ENCODE results near the gene WNT11. TPM values are rescaled to one million over a fixed set of nuclear protein-coding genes. Genes with fewer than 3 reads are reported as not detected.

The WNT11 gene
- total RNA-seq, 1 experiment from 2014 or later: not detected

DNA sequence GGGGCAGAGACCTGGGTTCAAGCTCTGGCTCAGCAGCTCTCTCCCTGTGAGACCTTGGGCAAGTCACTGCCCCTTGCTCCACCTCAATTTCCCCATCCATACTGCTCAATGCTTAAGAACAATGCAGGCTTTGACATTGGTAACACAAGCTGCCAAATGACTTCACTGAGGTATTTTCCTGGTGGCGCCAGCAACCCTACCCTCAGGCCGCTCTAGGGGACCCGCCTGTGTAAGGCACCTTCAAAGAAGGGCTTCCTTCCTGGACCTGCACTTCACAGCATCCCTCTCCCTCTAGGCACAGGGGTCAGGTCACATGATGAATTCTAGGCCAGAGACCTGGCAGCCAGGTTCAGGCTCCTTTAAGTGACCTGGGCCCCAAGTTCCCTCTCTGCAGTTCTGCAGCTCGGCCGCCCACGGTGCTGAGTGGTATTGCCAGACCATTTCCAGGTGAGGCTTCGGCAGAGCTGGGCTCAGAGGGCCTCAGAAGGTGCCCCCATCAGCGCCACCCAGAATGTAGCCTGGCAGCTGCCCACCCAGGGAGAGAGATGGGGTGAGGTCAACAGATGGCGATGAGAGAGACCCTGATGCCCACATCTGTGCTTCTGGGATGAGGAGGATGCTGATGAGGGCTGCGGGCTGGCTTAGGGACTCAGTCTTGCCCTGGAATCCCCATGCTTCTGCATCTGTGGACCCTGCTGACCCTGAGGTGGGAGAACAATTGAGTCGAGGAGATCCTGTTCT lies 4.5 kb downstream of the WNT11 start:
- no peak overlapping the region for H3K4ac ChIP-seq (ENCODE audit: low read depth, low read length)
- no peak overlapping the region for H4K5ac ChIP-seq (ENCODE audit: insufficient read length, low read depth, low read length)
- H3T11ph ChIP-seq (ENCODE audit: low read length): no peak overlapping the region
- no peak overlapping the region for H2BK20ac ChIP-seq (ENCODE audit: low read depth, low read length, poor library complexity, severe bottlenecking)
- no peak overlapping the region for H4K8ac ChIP-seq (replicated peaks; ENCODE audit: insufficient read length, low read depth, low read length)
- no peak overlapping the region for H3K9ac ChIP-seq (ENCODE audit: extremely low read depth, insufficient read length, low read length)
- no peak for TF ChIP-seq CTCF (conservative IDR thresholded peaks at IDR 0.05)
- H3K23ac ChIP-seq (ENCODE audit: insufficient read length, low read depth, low read length): no peak overlapping the region
- peaks cover 77% of the 10 kb centered on the region for H3K27me3 Mint-ChIP-seq (ENCODE audit: low read depth)
- no peaks in the 10 kb centered on the region; a peak in 1 of 7 replicates for H3K36me3 Mint-ChIP-seq (ENCODE audit: insufficient read depth in 1 of 3, low read depth in 3 of 3)
- no peaks in the 10 kb centered on the region for H3K4me1 ChIP-seq (ENCODE audit: insufficient read depth, low read length)
- H3K9me3 Mint-ChIP-seq: peaks cover 0 to 6% of the 10 kb centered on the region in 2 experiments; a peak in 2 of 5 replicates
- H2AFZ ChIP-seq (ENCODE audit: low read length): no peak overlapping the region
- no peak overlapping the region for H3K56ac ChIP-seq (ENCODE audit: insufficient read length, low read depth, low read length)
- H2BK15ac ChIP-seq (ENCODE audit: low read depth, low read length): no peak overlapping the region
- peaks cover 28% of the 10 kb centered on the region for H3K27me3 ChIP-seq (ENCODE audit: insufficient read depth, low read length)
- peaks cover 7% of the 10 kb centered on the region for H3K23me2 ChIP-seq (ENCODE audit: insufficient read length, low read depth, low read length, poor library complexity, severe bottlenecking)
- no peak overlapping the region for H3K4me3 Mint-ChIP-seq
- no peaks in the 10 kb centered on the region for H3K79me1 ChIP-seq (ENCODE audit: insufficient read depth, low read depth, low read length, poor library complexity, severe bottlenecking)
- no peak overlapping the region for H4K91ac ChIP-seq (ENCODE audit: insufficient read length, low read depth, low read length)
- no peak overlapping the region for H2BK5ac ChIP-seq (ENCODE audit: insufficient read length, low read length)
- no peak for DNase-seq
- no peaks in the 10 kb centered on the region for H3K9me3 ChIP-seq (ENCODE audit: control insufficient read depth, low read depth, low read length)
- H3K79me2 ChIP-seq (ENCODE audit: insufficient read depth, low read length): no peaks in the 10 kb centered on the region
- H3K18ac ChIP-seq (ENCODE audit: insufficient read length, low read depth, low read length): no peak overlapping the region
- no peak overlapping the region for H3K4me2 ChIP-seq (ENCODE audit: insufficient read depth, insufficient read length, low read length)
- H2AK5ac ChIP-seq (ENCODE audit: insufficient read length, low read length): no peak overlapping the region
- H2BK120ac ChIP-seq (ENCODE audit: low read depth, low read length, poor library complexity, severe bottlenecking): no peak overlapping the region
- H3K27ac ChIP-seq (ENCODE audit: insufficient read length, low read depth, low read length): no peak overlapping the region
- H3K27ac Mint-ChIP-seq: no peak overlapping the region; a peak in 1 of 7 replicates
- H2BK12ac ChIP-seq (ENCODE audit: insufficient read length, low read depth, low read length): no peak overlapping the region
- no CpG with 5 or more reads among the region's 11 CpGs for WGBS (ENCODE audit: extremely low coverage, insufficient read length, low lambda C conversion rate)
- H3K14ac ChIP-seq (ENCODE audit: insufficient read depth, low read length): no peak overlapping the region
- H3K4me1 Mint-ChIP-seq: peaks cover 11 to 12% of the 10 kb centered on the region in 2 experiments
- no peaks in the 10 kb centered on the region for H4K20me1 ChIP-seq (ENCODE audit: control insufficient read depth, insufficient read depth, insufficient read length)
